NB4 (cell line): ENCODE data around the gene MBD4.
A peak's percentile ranks its signal among the peaks of the same experiment; 100 is the strongest.
"Not testable (repeated sequence)": the region's sequence is repeated elsewhere in the genome, so short reads cannot be mapped to it uniquely, and the experiment has no call there.

Experiments
- DNase-seq: peaks from one replicate; pipeline ENCODE4 v3.0.0; 2010; ENCODE audit warnings: low read depth
- H3K4me3 ChIP-seq: one replicate; pipeline ENCODE4 v1.5.1; 2011; ENCODE audit warnings: mild to moderate bottlenecking, low read depth, low read length, moderate library complexity
- MYC ChIP-seq: IDR thresholded peaks from 2 replicates; pipeline ENCODE4 v1.6.1; 2011; ENCODE audit warnings: low read depth, low read length
- POLR2A ChIP-seq: IDR thresholded peaks from 2 replicates; pipeline ENCODE4 v1.6.1; 2011; ENCODE audit warnings: mild to moderate bottlenecking; ENCODE audit not compliant: insufficient read length; ENCODE audit errors: extremely low read depth
- TF ChIP-seq, protein P1 (sequence below): IDR thresholded peaks from one replicate; pipeline ENCODE4 v1.5.1; 2012; ENCODE audit warnings: low read depth, low read length
- TF ChIP-seq, protein P2 (sequence below): IDR thresholded peaks from 2 replicates; pipeline ENCODE4 v1.6.1; 2011; ENCODE audit warnings: low read depth, low read length

MBD4 gene

DNA sequence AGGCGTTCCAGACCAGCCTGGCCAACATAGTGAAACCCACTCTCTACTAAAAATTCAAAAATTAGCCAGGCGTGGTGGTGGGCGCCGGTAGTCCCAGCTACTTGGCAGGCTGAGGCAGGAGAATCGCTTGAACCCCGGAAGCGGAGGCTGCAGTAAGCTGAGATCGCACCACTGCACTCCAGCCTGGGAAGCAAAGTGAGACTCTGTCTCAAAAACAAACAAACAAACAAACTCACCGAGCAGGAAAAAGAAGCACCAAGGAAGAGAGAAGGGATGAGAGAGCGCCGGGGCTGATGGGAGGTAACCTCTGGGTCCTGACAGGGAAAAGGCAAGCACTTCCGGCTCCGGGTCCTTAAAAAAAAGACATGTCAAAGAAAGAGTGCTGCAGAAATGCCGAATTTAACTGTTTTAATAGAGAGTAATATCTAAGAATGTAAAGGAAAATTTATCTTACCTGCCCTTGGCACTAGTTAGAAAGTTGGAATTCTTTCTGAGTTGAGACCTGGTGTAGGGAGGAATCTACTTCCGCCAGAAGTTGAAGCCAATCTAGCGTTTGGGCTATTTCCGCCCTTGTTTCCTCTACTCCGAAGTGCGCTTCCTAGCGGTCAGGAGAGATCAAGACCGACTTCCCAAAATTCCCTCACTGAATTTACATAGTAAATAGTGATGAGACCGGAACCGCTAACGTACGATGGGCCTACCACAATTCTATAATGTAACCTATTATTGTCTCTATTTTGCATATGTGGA lies 40.4 kb downstream of the MBD4 start:
- peak overlapping the region; percentile 89 for H3K4me3 ChIP-seq
- peak; percentile 8 for TF ChIP-seq POLR2A
- TF ChIP-seq, protein P1, sequence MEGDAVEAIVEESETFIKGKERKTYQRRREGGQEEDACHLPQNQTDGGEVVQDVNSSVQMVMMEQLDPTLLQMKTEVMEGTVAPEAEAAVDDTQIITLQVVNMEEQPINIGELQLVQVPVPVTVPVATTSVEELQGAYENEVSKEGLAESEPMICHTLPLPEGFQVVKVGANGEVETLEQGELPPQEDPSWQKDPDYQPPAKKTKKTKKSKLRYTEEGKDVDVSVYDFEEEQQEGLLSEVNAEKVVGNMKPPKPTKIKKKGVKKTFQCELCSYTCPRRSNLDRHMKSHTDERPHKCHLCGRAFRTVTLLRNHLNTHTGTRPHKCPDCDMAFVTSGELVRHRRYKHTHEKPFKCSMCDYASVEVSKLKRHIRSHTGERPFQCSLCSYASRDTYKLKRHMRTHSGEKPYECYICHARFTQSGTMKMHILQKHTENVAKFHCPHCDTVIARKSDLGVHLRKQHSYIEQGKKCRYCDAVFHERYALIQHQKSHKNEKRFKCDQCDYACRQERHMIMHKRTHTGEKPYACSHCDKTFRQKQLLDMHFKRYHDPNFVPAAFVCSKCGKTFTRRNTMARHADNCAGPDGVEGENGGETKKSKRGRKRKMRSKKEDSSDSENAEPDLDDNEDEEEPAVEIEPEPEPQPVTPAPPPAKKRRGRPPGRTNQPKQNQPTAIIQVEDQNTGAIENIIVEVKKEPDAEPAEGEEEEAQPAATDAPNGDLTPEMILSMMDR: peak; percentile 77
- TF ChIP-seq, protein P2, sequence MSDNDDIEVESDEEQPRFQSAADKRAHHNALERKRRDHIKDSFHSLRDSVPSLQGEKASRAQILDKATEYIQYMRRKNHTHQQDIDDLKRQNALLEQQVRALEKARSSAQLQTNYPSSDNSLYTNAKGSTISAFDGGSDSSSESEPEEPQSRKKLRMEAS: no peak
- TF ChIP-seq MYC: peak; percentile 4; the same call in 1 of the 2 replicates
- DNase-seq: peak; percentile 94

DNA sequence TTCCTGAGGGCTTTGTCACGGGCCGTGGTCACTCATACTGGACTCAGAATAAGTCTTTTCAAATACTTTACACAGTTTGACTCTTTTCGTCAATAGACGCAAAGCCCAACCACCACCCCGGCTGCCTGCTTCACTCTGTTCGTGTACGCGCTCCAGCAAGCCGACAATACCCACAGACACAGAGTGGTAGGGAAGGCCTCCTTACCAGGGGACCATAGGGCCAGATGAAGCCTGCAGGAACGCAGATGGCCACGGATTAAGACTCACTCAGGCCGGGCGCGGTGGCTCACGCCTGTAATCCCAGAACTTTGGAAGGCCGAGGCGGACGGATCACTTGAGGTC lies 41.0 kb downstream of the MBD4 start:
- peak; percentile 36 for DNase-seq
- no peak for TF ChIP-seq POLR2A
- TF ChIP-seq, protein P2: no peak
- peak; percentile 6; the same call in 1 of the 2 replicates for TF ChIP-seq MYC
- TF ChIP-seq, protein P1: no peak
- H3K4me3 ChIP-seq: peak overlapping the region; percentile 89

DNA sequence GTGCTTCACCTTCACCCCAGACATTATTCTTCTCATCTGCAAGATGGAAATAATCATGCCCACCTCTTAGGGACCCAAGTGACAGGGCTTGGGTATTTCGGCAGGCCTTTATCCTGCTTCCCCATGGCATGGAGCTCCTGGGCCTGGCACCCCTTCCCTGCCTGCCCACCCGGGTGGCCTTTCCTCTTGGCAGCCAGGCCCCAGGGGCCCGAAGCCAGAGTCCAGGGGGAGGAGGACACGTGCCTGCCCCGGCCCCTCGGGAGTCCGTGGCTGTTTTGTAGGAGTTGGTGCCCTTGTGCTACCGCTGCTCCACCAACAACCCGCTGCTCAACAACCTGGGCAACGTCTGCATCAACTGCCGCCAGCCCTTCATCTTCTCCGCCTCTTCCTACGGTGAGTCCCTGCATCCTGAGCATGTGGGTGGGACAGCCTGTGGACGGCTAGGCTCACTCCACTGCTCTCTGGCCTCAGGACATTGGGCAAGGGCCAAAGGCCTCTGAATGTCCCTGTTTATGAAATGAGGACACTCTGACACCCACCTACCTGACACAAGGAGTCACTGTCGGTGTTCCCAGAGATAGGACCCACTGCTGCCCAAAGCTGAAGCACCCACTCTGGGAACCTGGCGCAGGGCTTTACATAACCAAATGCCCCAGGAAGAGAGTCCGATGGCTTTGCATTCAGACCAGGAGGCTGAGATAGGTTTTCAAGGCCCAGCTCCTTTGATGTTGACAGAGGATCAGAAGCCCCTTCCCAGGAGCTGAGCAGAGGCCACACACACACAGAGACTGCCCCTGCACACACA lies 45.8 kb downstream of the MBD4 start:
- not testable (repeated sequence) for H3K4me3 ChIP-seq, DNase-seq

DNA sequence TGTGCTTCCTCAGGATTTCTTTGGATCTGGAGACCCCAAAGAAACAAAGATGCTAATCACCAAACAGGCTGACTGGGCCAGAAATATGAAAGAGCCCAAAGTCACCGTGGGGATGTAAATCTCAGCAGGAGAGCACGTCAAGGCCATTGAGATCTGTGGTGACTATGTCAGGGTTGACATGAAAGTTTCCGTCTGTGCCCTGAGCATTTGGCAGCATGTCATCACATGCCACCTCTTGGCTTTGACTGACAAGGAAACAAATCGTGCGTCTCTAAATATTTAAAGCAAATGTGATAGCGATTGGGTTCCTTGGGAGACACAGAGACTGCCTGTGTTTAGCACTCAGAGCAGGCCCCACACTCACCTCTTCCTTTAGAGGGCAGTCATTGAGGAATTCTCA lies 46.5 kb downstream of the MBD4 start:
- no peak for TF ChIP-seq MYC
- no peak for TF ChIP-seq POLR2A
- TF ChIP-seq, protein P1: no peak
- TF ChIP-seq, protein P2: no peak
- H3K4me3 ChIP-seq: no peak overlapping the region
- no peak for DNase-seq

DNA sequence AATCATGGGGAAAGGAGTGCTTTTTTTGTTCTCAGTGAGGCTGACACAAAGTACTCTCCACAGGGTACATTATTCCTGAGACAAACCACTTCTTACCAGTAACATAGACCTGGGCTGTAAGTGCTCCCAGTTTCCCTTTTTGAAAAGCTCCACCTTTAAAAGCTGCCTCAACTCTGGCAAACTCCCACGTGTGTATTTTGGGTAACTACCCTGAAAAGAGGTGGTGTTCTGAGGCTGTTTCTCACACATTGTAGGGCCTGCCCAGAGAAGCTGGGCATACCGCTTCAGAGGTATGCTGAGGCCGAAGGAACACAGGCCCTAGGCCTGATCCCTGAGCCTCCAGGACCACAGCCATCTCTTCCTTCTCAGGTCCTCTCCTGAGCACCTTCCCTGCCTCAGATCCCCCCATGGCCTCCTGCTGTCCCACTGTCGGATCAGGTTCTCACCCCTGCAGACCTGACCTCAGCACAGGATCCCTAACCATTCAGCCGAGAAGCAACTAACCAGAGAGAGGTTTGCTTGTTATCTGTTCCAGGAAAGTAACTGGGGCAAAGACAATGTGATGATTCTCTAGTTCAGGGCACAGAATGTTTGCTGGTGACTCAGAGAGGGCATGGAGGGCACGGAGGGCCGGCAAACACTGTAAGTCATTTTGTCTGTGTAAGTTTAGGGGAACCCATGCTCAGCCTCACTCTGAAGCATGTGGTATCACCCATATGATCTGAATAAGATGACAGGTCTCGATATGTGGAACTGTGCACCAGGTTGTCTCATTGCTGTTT lies 47.5 kb downstream of the MBD4 start:
- DNase-seq, H3K4me3 ChIP-seq: not testable (repeated sequence)

DNA sequence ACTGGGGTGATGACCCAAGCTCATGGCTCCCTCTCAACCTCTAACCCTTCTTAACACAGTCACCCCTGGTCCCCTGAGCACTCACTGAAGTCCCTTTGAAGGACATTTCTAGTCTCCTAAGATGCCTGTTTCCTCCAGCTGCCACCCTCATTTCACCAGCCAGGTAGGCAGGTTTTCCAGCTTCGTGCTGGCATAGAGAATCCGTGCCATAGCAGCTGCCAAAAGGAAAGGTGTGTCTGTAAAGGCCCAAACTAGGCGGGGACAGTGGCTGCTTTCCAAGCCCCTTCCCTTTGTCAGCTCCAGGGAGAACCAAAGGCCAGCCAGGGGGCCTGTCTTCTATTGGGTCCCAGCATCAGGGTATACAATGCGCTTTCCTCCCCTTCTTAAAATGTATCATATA lies 48.2 kb downstream of the MBD4 start:
- not testable (repeated sequence) for H3K4me3 ChIP-seq, DNase-seq

DNA sequence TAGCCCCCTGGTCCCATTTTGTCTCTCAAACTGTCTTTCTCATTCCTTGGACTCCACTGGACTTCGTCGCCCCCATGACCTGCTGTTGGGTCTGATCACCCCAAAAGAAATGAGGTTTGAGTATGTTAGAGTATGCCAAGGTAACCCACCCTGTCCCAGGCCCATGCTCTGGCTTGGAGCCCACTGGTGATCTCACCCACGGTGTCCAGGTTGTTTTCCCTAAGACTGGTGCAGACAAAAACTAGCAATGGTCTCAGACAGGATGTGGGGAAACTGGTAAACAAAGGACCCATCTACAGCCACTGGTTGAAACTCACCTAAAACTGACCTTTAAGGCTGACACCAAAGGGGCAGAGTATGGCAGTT lies 50.2 kb downstream of the MBD4 start:
- no peak for TF ChIP-seq MYC
- no peak for TF ChIP-seq POLR2A
- TF ChIP-seq, protein P2: no peak
- TF ChIP-seq, protein P1: no peak
- H3K4me3 ChIP-seq: no peak overlapping the region
- no peak for DNase-seq

DNA sequence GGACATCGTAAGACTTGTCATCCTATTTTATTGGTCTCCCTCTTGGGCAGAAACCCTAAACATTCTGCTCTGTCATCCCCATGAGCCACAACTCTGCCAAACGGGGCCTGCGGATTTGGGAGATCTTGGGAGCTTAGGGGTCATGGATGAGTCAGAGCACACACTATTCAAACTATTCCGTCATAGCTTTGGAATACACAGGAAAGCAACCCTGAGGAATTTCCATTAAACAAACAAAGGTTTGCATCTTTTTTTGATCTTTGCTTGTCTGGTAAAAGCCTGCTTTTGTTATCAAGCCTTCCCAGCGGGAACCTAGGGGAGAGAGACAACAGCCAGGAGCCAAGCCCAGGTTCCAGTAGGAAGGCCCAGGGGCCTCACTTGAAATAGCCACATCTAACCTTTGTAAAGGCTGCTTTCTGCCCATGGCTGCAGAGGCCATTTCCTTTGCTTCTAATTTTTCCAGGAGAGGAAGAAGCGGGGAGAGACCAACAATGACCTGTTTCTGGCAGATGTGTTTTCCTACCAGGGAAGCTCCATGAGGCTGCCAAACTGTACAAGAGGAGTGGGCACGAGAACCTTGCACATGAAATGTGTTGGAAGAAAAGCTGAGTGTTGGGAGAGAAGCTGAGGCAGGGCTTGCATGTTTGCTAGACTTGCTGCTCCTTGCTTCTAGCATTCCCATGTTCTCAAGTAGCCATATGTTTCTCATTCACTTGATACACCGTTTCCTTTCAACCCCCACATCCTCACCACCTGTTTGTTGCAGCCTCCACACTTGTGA lies 50.8 kb downstream of the MBD4 start:
- not testable (repeated sequence) for DNase-seq

More for the DNA sequence above, 50.8 kb downstream of the MBD4 start:
- not testable (repeated sequence) for H3K4me3 ChIP-seq
